Heart left ventricle (tissue), 16 donors: ENCODE measurements around the gene CFC1. TPM values are rescaled to one million over a fixed set of nuclear protein-coding genes. Genes with fewer than 3 reads are reported as not detected.
A peak's percentile ranks its signal among the peaks of the same experiment; 100 is the strongest.
"Not testable (repeated sequence)": the region's sequence is repeated elsewhere in the genome, so short reads cannot be mapped to it uniquely, and the experiment has no call there.

Experiments used
- ATAC-seq, 4 donors: fragments of 200-7000 bp; cut with Tn5 transposase; one replicate each; pipeline ENCODE4 v1.9.1; 2020 to 2022; ENCODE audit warnings: moderate library complexity in 4 of 4, mild to moderate bottlenecking in 3 of 4, moderate number of reproducible peaks in 1 of 4
- DNase-seq, 5 donors: peaks; one replicate each; pipeline ENCODE4 v3.0.0-alpha.2; 2020
- H3K27ac ChIP-seq, 12 donors: fragments of 200-600 bp; sonication (generic) in 4 of 12; one replicate each; pipeline versions ENCODE4 v1.5.0 to v1.8.0; 2016 to 2022; ENCODE audit warnings: mild to moderate bottlenecking in 2 of 12
- H3K27me3 ChIP-seq, 9 donors: fragments of 200-600 bp; sonication (generic) in 2 of 9; one replicate each; pipeline versions ENCODE4 v1.5.1 to v1.8.0; 2016 to 2022; ENCODE audit warnings: mild to moderate bottlenecking in 3 of 9
- H3K36me3 ChIP-seq, 9 donors: fragments of 200-600 bp; sonication (generic) in 2 of 9; one replicate each; pipeline versions ENCODE4 v1.5.0 to v1.8.0; 2018 to 2022; ENCODE audit warnings: mild to moderate bottlenecking in 2 of 9
- H3K4me1 ChIP-seq, 12 donors: fragments of 200-600 bp; sonication (generic) in 4 of 12; one replicate each; pipeline versions ENCODE4 v1.5.0 to v1.8.0; 2016 to 2022; ENCODE audit warnings: mild to moderate bottlenecking in 3 of 12
- H3K4me3 ChIP-seq, 12 donors: fragments of 200-600 bp; sonication (generic) in 4 of 12; one replicate each; pipeline versions ENCODE4 v1.5.0 to v1.8.0; 2017 to 2022; ENCODE audit warnings: mild to moderate bottlenecking in 9 of 12, moderate library complexity in 4 of 12
- H3K9me3 ChIP-seq, 12 donors: fragments of 200-600 bp; sonication (generic) in 4 of 12; one replicate each; pipeline versions ENCODE4 v1.5.0 to v1.8.0; 2016 to 2022; ENCODE audit warnings: mild to moderate bottlenecking in 1 of 12
- WGBS, 4 donors: extraction: QIAGEN DNeasy Blood & Tissue Kit in 2 of 4; methylation state at CpG; one replicate each; pipeline versions ENCODE4 v1.1.5 to v1.1.7; 2013 to 2018; 5-methylcytosine and 5-hydroxymethylcytosine counted together
- intact Hi-C, 10 donors: fragments of 100-400 bp; cut with DNase I; formaldehyde crosslinking; loops; one replicate each; pipeline versions ENCODE4 v1.11.1 to v1.14.2; 2022
- polyA plus RNA-seq, 2 donors: library from polyadenylated mRNA; stranded (reverse); fragments of 200-250 nt; gene quantifications; one replicate each; pipeline ENCODE4 v1.2.3, GENCODE V29; 2013
- total RNA-seq, 9 donors: library from RNA; depleted of rRNA in 2 of 9; stranded (reverse); fragments of >200 nt in 2 of 9; fragmentation: NEBNext Ultra II Directional in 3 of 9; extraction: Animal tissue kit (Norgen Biotek cat#: 25700) in 3 of 9; gene quantifications; one replicate each; pipeline versions ENCODE4 v1.1.0 to v1.2.4, GENCODE V29; 2016 to 2023
- donor health status: ischemic (EF 13 %, LVEDD 7.1; RV severe dilation, severe dysfunction).
- donor health status: healthy with polysubstance abuse.
- donor health status: DM: no; HTN: yes; CAD: no.
- donor health status: DM: no; HTN: no; CAD: no.
- donor health status: ischemic (EF 25% LVEDD 6.9; RV normal size, moderate dysfunction).
- donor health status: ischemic (EF 25% LVEDD 5.7; RV mildly dilated, moderate dysfunction).
- donor health status: healthy.
- donor health status: DM: yes; HTN: yes; CAD: no.
- donor health status: ischemic (EF 35%, LVEDD 5.7; RV mildly dilated, moderate dysfunction).
- donor health status: nonischemic (EF 11% LVEDD 7.7; RV severe dilation, severe dysfunction).
- donor health status: DM: yes; HTN: yes; CAD: no.
- donor health status: PGD.
- donor health status: ischemic (EF 29% LVEDD 5.4; RV normal size, mild dysfunction).
- donor health status: nonischemic (EF 23%, LVEDD 6.1; RV moderate dilation, normal function).

Gene CFC1
- total and polyA plus RNA-seq, 11 donors, result 0.08 to 0.66 TPM; not detected in 9

DNA sequence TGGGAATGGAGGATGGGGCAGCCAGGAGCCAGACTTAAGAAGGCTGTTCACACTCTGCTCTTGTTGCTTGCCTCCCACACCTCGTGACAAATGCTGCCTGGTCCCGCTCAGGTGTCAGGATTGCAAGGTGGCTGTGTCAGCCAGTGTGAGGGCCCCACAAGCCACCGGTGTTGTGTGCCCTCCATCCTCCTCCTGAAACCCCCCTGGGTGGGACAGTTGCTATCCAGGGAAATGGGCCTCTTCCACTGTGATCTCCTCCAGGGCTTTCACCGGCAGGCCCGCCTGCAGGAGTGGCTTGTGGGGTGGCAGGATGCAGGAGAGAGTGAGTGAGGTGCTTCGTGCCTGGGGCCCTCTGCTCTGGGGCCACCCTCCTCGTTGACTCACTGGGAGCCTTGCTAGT, 16.4 kb downstream of the CFC1 start:
- intact Hi-C loops, H3K4me1 ChIP-seq, H3K9me3 ChIP-seq, H3K4me3 ChIP-seq, H3K36me3 ChIP-seq, H3K27me3 ChIP-seq, ATAC-seq, H3K27ac ChIP-seq: not testable (repeated sequence)
- DNase-seq, result peak in 1 of 5 donors; percentile 4
- WGBS, 4 donors, result 54 to 80% (median 67%) methylated on average over 3 to 4 of the region's 7 CpGs

DNA sequence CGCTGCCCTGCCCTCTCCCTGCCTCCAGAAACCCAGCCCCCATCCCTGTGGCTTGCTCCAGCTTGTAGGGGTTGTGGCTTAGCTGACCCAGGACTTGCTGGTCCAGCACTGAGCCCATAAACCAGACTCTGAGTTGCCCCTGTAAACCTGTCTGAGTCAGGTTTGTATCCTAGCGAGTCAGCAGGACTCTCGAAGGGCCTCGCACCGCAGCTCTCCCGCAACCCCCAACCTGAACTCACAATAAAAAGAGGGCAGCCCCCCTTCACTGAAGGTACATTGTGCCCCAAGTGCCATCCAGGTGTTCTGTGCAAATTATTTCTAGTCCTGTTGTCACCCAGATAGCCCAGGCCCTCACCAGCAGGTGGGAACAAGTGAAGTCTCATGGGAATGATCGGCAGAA, 17.9 kb downstream of the CFC1 start:
- intact Hi-C loops, H3K36me3 ChIP-seq, H3K27ac ChIP-seq, H3K27me3 ChIP-seq, H3K4me3 ChIP-seq, H3K9me3 ChIP-seq, ATAC-seq, H3K4me1 ChIP-seq: not testable (repeated sequence)
- DNase-seq, result peak in 1 of 5 donors; percentile 2
- WGBS, 4 donors, result 84 to 100% (median 96%) methylated on average over 5 to 6 of the region's 7 CpGs; no CpG with 5 or more reads in 1 of the 4 donors

DNA sequence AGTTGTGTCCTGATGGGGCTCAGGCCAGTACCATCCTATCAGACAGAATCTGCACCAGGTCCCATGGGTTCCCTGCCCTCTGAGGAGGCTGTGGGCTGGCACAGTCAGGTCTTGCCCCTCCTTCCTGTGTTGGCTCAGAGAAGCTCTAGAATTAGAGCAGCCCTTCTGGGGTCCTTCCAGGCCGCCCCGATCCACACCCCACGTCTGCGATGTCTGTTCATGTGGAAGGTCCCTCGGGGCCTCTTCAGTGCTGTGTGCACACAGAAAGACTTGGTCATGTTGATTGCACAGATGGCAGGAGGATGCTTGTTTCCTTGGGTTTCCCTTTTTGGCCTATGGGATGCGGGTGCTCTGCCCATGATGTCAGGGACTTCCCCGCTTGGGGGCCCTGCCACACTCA, 20.3 kb downstream of the CFC1 start:
- intact Hi-C loops, result not testable (repeated sequence)

GRCh38 chr2:130577559-130577958, 21.8 kb downstream of the CFC1 start:
- H3K9me3 ChIP-seq, DNase-seq, H3K4me3 ChIP-seq, H3K27me3 ChIP-seq, H3K27ac ChIP-seq, H3K36me3 ChIP-seq, intact Hi-C loops, ATAC-seq, H3K4me1 ChIP-seq: not testable (repeated sequence)
- WGBS, 4 donors, result no CpG with 5 or more reads among the region's 4 CpGs

More for the DNA sequence above, 20.3 kb downstream of the CFC1 start:
- H3K36me3 ChIP-seq, ATAC-seq, H3K4me1 ChIP-seq, H3K27ac ChIP-seq, H3K4me3 ChIP-seq, H3K27me3 ChIP-seq, H3K9me3 ChIP-seq, DNase-seq: not testable (repeated sequence)
- WGBS, 4 donors, result 80 to 94% (median 86%) methylated on average over 5 of the region's 7 CpGs

DNA sequence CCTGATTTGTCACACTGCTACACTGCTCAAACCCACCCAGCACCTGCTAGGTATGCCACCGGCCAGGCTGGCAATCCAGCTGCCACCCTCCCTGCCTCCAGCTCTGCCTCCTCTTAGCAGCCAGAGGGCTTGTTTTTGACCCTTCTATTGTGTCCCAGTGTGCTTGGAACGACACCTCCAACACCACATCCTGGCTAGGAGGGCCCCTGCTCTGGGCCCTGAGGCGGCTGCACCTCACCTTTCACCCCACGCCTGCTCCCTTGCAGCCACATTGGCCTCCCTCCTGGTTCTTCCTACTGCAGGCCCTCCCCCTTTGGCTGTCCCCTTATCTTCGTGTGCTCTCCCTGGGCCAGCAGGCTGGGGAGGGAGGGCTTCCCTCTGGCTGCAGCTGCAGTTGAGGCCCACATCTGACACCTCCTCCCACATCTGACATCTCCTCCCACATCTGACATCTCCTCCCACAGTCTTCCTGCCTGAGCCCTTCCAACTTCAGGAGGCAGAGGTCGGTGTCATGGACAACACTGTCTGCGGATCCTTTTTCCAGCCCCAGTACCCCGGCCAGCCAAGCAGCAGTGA, 23.1 kb downstream of the CFC1 start:
- H3K9me3 ChIP-seq, H3K36me3 ChIP-seq, H3K4me1 ChIP-seq, DNase-seq, H3K27me3 ChIP-seq, H3K4me3 ChIP-seq, H3K27ac ChIP-seq, intact Hi-C loops: not testable (repeated sequence)
- peak in 3 of 4 donors; percentile 6 to 29 (median 29) for ATAC-seq
- no CpG with 5 or more reads among the region's 8 CpGs for WGBS, 4 donors

GRCh38 chr2:130574230-130574629, 25.1 kb downstream of the CFC1 start:
- H3K4me3 ChIP-seq, H3K4me1 ChIP-seq, H3K27ac ChIP-seq, DNase-seq, H3K9me3 ChIP-seq, ATAC-seq, H3K36me3 ChIP-seq, H3K27me3 ChIP-seq, intact Hi-C loops: not testable (repeated sequence)
- 67 to 71% methylated on average over 7 of the region's 13 CpGs; no CpG with 5 or more reads in 2 of the 4 donors for WGBS, 4 donors

- ATAC-seq, H3K27ac ChIP-seq, DNase-seq, H3K27me3 ChIP-seq, H3K4me1 ChIP-seq, intact Hi-C loops, H3K9me3 ChIP-seq, H3K36me3 ChIP-seq, H3K4me3 ChIP-seq: not testable (repeated sequence)
- no CpG with 5 or more reads among the region's 3 CpGs for WGBS, 4 donors
Observed at GRCh38 chr2:130571929-130572328, 27.4 kb downstream of the CFC1 start.

- H3K4me3 ChIP-seq, ATAC-seq, H3K27ac ChIP-seq, DNase-seq, H3K4me1 ChIP-seq, H3K9me3 ChIP-seq, intact Hi-C loops, H3K27me3 ChIP-seq, H3K36me3 ChIP-seq: not testable (repeated sequence)
- no CpG with 5 or more reads among the region's 4 CpGs for WGBS, 4 donors
Observed at GRCh38 chr2:130566165-130566564, 33.2 kb downstream of the CFC1 start.

GRCh38 chr2:130556441-130556840, 42.9 kb downstream of the CFC1 start:
- ATAC-seq, H3K4me1 ChIP-seq, intact Hi-C loops, H3K36me3 ChIP-seq, H3K9me3 ChIP-seq, H3K4me3 ChIP-seq, H3K27me3 ChIP-seq, H3K27ac ChIP-seq, DNase-seq: not testable (repeated sequence)
- no CpG with 5 or more reads among the region's 8 CpGs for WGBS, 4 donors

- WGBS, 4 donors, result no CpG with 5 or more reads among the region's 4 CpGs
- ATAC-seq, DNase-seq, H3K36me3 ChIP-seq, H3K27ac ChIP-seq, intact Hi-C loops, H3K9me3 ChIP-seq, H3K4me3 ChIP-seq, H3K4me1 ChIP-seq, H3K27me3 ChIP-seq: not testable (repeated sequence)
Observed at GRCh38 chr2:130554178-130554577, 45.2 kb downstream of the CFC1 start.

DNA sequence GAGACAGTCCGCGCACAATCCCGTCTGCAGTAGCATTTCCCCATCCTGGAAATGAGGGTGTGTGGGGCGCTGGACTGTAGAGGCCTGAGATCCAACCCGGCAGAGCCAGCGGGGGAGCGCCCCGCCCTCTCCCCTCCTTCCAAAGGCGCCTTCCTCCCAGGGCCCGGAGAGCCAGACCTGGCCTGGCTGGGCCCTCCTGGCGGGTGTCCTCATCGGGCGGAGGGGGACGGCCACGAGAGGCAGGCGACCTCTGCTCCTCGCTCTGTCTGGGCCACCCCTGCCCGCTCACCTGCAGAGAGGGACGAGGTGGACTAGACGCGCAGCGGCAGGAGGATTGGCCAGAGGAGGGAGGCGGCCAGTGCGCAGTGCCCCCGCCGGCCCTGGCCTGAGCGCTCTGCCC, 49.9 kb downstream of the CFC1 start:
- H3K9me3 ChIP-seq, H3K27ac ChIP-seq, H3K27me3 ChIP-seq, H3K4me1 ChIP-seq, intact Hi-C loops, H3K4me3 ChIP-seq, H3K36me3 ChIP-seq, DNase-seq: not testable (repeated sequence)
- WGBS, 4 donors, result no CpG with 5 or more reads among the region's 27 CpGs
- peak in 1 of 4 donors; percentile 34 for ATAC-seq

DNA sequence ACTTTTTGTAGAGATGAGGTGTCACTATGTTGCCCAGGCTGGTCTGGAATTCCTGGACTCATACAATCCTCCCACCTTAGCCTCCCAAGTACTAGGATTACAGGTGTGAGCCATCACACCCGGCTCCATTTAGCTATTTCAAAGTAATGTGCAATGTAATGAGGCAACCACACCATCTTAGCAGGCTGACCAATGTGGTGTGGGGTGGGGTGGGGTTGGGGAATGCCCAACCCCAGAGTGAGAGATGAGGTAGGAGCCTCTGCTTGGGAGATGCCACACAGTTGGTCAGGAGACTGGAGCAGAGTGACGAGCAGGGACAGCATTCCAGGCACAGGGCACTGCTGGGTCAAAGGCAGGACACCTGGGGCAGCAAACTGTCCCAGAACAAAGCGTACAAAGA, 51.0 kb downstream of the CFC1 start:
- H3K27me3 ChIP-seq, DNase-seq, H3K36me3 ChIP-seq, ATAC-seq, H3K4me3 ChIP-seq, H3K27ac ChIP-seq, H3K4me1 ChIP-seq, intact Hi-C loops, H3K9me3 ChIP-seq: not testable (repeated sequence)
- WGBS, 4 donors, result no CpG with 5 or more reads among the region's 3 CpGs
